ENCODE results near the gene AKT1S1.
"Not testable (repeated sequence)": the region's sequence is repeated elsewhere in the genome, so short reads cannot be mapped to it uniquely, and the experiment has no call there.

Gene AKT1S1

GRCh38 chr19:49877020-49877878, at the start of gene AKT1S1, which contains the start of gene TBC1D17:
Gene AKT1S1, minus strand, starts transcription at chr19:49877355. Its CDS starts 4,060 bp downstream, at chr19:49873295.
Gene TBC1D17, plus strand, starts transcription at chr19:49877702. Its CDS starts 22 bp downstream, at chr19:49877724.
- peak; percentile 96 to 98 for DNase-seq

GRCh38 chr19:49926515-49926914, 49.4 kb upstream of the AKT1S1 start:
- no peak for DNase-seq

- DNase-seq: no peak
Observed at GRCh38 chr19:49925486-49925885, 48.3 kb upstream of the AKT1S1 start.

GRCh38 chr19:49924881-49925210, 47.7 kb upstream of the AKT1S1 start:
- DNase-seq: not testable (repeated sequence)

- DNase-seq: no peak
Observed at GRCh38 chr19:49924004-49924880, 47.1 kb upstream of the AKT1S1 start.

- DNase-seq: no peak
Observed at GRCh38 chr19:49923055-49924003, 46.2 kb upstream of the AKT1S1 start.

- no peak for DNase-seq
Observed at GRCh38 chr19:49921871-49922795, 45.0 kb upstream of the AKT1S1 start.

- DNase-seq: no peak
Observed at GRCh38 chr19:49920624-49921363, 43.6 kb upstream of the AKT1S1 start.

- no peak for DNase-seq
Observed at GRCh38 chr19:49918089-49918488, 40.9 kb upstream of the AKT1S1 start.

- no peak for DNase-seq
Observed at GRCh38 chr19:49916839-49917733, 39.9 kb upstream of the AKT1S1 start.

GRCh38 chr19:49915271-49915670, 38.1 kb upstream of the AKT1S1 start:
- no peak for DNase-seq

GRCh38 chr19:49913720-49914119, 36.6 kb upstream of the AKT1S1 start:
- DNase-seq: no peak

GRCh38 chr19:49912965-49913685, 36.0 kb upstream of the AKT1S1 start:
- DNase-seq: no peak

- peak; percentile 47 to 57 for DNase-seq
Observed at GRCh38 chr19:49911381-49912145, 34.4 kb upstream of the AKT1S1 start.

GRCh38 chr19:49910179-49910578, 33.0 kb upstream of the AKT1S1 start:
- DNase-seq: no peak

GRCh38 chr19:49908480-49909420, 31.6 kb upstream of the AKT1S1 start:
- DNase-seq: no peak
